BJ (cell line): ENCODE data around the gene PLPP3. TPM values are rescaled to one million over a fixed set of nuclear protein-coding genes. Genes with fewer than 3 reads are reported as not detected.

Experiments used
- CTCF ChIA-PET: fragments of 350-600 bp; formaldehyde crosslinking; extraction: SDS; loops from one replicate; lab custom pipeline; 2021; ENCODE audit warnings: antibody characterized with exemption, inconsistent platforms; lab: Yijun Ruan, JAX
- POLR2A ChIA-PET: fragments of 300-600 bp; sonication (Branson Sonifier 250); formaldehyde crosslinking; extraction: SDS; loops from one replicate; lab custom pipeline; 2021; ENCODE audit warnings: antibody characterized with exemption; lab: Charles Lee
- DNase-seq: peaks from one replicate; pipeline ENCODE4 v3.0.0-alpha.2; 2011; ENCODE audit warnings: low read depth
- H3K27me3 ChIP-seq: 2 replicates; pipeline ENCODE4 v1.6.0; 2011; ENCODE audit warnings: low read length; ENCODE audit not compliant: control insufficient read depth, insufficient read depth
- H3K36me3 ChIP-seq: 2 replicates; pipeline ENCODE4 v1.5.1; 2011; ENCODE audit warnings: low read length; ENCODE audit not compliant: control insufficient read depth, insufficient read depth
- H3K4me3 ChIP-seq: 2 replicates; pipeline ENCODE4 v1.5.1; 2011; ENCODE audit warnings: low read depth, mild to moderate bottlenecking, control low read depth, low read length
- CTCF ChIP-seq: IDR thresholded peaks from 2 replicates; pipeline ENCODE4 v1.5.1; 2011; ENCODE audit warnings: low read depth, mild to moderate bottlenecking, control low read depth, inconsistent platforms, low read length, moderate library complexity; ENCODE audit not compliant: insufficient read depth
- polyA plus RNA-seq: library from polyadenylated mRNA; depleted of rRNA; stranded (reverse); fragments of >200 nt; gene quantifications from 2 replicates; pipeline ENCODE4 v1.2.3, GENCODE V29; 2011

Gene PLPP3
- polyA plus RNA-seq, 1 experiment: 55.4 TPM

GRCh38 chr1:56548571-56548970, 30.8 kb downstream of the PLPP3 start:
- DNase-seq: no peak
- TF ChIP-seq CTCF: no peak
- Histone ChIP-seq H3K36me3 (peaks cover 1% of the 10 kb centered on the region), H3K4me3 (no peak overlapping the region), H3K27me3 (no peaks in the 10 kb centered on the region)
- CTCF ChIA-PET: no interaction called here
- POLR2A ChIA-PET: no interaction called here

GRCh38 chr1:56547977-56548376, 31.4 kb downstream of the PLPP3 start:
- TF ChIP-seq CTCF: no peak
- peaks cover 1% of the 10 kb centered on the region for H3K36me3 ChIP-seq
- no peaks in the 10 kb centered on the region for H3K27me3 ChIP-seq
- DNase-seq: no peak
- no peak overlapping the region for H3K4me3 ChIP-seq
- CTCF ChIA-PET: no interaction called here
- POLR2A ChIA-PET: no interaction called here

DNA sequence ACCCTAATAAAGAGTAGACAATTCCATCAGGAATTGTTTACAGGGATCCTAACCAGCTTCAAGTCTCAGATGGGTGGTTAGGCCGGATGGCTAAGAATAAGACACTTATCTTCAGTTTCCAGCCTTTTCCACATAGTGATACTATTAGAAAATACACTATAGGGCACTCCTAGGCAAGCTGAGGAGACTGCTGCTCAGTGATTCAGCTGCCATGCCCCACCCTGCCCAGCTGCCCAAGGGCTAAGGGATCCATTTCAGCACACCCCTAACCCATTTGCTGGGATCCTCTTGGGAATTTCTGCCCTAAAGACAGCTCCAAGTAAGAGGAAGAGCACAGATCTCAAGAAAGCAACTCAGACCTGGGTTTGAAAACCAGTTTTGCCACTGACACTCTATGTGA, 31.9 kb downstream of the PLPP3 start:
- ChIA-PET CTCF (interaction anchor here (0.6 kb wide), 2 partner anchors 9 to 962 kb away, joined by 3 to 4 read pairs; no protein-coding TSS in a partner anchor), POLR2A (no interaction called here)
- Histone ChIP-seq H3K4me3 (no peak overlapping the region), H3K36me3 (peaks cover 1% of the 10 kb centered on the region), H3K27me3 (no peaks in the 10 kb centered on the region)
- no peak for TF ChIP-seq CTCF
- DNase-seq: no peak

DNA sequence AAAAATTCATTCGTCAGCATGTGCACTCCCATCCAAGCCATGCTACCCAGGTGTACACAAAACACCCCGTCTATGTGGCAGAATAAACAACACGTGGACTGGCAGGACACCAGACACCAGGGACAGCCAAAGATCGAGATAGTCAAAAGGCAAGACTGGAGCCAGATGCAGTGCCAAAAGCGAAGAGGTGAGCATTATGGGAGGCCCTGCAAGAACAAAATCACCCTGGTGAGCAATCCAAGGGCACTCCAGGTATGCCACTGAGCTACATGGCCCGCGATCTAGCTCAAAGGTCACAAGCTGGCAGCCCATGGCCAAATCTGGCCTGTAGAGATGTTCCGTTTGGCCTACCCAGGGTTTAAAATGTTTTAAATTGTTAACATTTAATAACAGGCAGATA, 33.7 kb downstream of the PLPP3 start:
- ChIA-PET CTCF (no interaction called here), POLR2A (no interaction called here)
- Histone ChIP-seq H3K36me3 (no peaks in the 10 kb centered on the region; the same call in 1 of the 2 replicates), H3K27me3 (no peaks in the 10 kb centered on the region), H3K4me3 (no peak overlapping the region)
- no peak for TF ChIP-seq CTCF
- no peak for DNase-seq

DNA sequence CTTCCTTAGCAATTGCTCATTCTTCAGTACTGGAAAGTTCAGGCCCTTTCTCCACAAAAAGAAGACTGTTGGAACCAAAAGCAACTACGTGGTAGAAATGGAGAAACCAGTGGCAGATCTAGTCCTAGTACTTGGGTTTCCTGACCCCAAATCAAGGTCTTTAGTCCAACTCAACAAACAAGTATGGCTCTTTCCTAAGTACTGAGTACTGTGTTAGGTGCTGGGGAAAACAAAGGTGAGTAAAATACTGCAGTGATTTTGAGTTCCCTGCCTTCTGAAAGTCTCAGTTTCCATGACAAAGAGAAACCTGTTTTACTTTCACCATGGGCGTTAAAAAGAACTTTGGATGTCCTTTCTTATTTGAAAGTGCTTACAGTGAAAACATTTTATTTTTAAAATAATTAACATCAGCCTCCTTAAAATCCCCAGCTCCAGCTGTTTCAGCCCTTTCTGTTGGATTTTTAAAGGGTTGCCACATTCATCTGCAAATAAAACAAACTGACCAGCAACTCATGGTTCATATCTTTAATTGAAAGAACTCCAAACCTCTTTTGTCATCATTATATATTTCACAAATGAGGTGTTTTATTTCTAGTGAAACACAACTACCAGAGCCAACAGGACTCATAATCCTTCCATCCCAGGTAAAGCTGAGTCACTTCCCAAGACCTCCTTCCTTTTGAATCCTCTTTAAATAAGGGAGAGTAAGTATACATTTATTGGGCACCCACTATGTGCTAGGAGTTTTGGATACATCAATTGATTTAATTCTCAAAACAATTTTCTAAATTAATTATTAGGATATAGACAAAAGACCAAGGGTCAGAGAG, 35.4 kb downstream of the PLPP3 start:
- TF ChIP-seq CTCF: no peak
- CTCF ChIA-PET: no interaction called here
- DNase-seq: no peak
- POLR2A ChIA-PET: no interaction called here
- no peaks in the 10 kb centered on the region for H3K27me3 ChIP-seq
- no peak overlapping the region for H3K4me3 ChIP-seq
- no peaks in the 10 kb centered on the region for H3K36me3 ChIP-seq
